Head of caudate nucleus (tissue), 42 donors: ENCODE measurements around the gene MYO7B.

Experiments
- DNase-seq, 42 donors: peaks; one replicate each; pipeline versions ENCODE4 v3.0.0 to v3.0.0-alpha.2; 2020 to 2021; ENCODE audit warnings: mixed read lengths in 7 of 42
- intact Hi-C: fragments of 100-400 bp; cut with DNase I; formaldehyde crosslinking; loops from one replicate; pipeline ENCODE4 v1.15.0; 2022

Gene MYO7B

DNA sequence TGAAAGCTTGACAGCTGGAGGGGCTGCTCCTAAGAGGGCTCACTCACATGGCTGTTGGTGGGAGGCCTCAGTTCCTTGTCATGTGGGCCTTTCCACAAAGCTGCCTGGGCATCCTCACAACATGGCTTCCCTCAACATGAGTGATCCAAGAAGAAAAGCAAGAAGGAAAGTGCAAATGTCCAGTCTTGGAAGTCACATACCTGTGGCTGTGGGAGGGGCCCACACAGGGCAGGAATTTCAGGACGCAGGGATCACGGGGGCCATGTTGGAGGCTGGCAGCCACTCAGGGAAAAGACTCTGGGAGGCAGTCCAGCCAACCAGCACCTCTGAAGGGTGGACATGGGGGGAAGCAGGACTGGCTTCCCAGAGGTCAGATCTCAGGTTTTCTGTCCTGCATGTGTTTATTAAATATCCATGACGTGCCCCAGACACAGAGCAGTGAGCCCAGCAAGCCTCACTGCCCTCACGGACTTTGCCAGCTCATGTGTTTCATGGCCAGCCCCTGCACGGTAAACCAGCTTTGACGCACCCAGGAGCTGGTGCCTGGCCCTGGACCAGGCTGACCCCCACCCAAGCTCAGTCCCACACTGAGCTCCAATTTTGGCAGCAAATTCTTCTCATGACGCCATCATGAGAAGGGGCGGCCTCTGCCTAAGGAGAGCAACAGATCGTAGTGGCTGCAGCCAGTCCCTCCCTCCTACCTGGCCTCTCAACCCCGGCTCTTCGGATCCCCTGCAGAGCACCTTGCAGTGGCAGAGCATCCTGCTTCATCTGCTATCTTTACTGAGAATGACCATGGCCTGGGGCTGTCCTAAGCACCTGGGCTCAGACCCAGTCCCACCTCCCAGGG, 75.8 kb downstream of the MYO7B start:
- DNase-seq = peak in 11 of 42 donors; percentile 1 to 23 (median 5)
- intact Hi-C loops = no loop called here

DNA sequence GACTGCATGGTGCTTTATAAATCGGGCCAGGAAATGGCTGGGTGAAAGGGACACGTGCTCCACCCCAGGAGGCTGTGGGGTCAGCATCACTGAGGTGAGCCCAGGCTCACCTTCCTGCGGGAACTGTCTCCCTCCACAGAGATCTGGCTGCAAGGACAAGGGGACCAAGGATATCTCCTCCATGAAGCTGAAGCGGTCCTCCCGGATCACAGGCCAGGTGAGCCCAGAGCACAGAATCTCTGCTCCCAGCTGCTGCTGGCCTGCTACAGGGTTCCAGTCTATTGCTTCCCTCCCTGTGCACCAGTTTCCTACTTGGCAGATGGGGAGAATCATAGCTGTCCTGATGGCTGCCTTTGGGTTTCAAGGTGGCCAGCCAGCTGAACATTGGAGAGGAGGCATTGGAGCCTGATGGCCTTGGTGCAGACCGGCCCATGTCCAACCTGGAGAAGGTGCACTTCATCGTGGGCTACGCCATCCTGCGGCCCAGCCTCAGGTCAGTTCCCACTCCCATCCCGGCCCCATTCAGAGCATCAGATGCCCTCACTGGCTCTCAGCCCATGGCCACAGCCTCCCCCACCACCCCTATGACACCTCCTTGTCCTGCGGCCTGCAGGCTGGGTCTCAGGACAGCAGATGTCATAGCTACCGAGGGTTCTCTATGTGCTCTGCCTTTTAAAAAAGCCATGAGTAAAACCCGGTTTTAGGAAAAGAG, 76.8 kb downstream of the MYO7B start:
- DNase-seq = peak in 9 of 42 donors; percentile 1 to 32 (median 8)
- intact Hi-C loops = no loop called here

DNA sequence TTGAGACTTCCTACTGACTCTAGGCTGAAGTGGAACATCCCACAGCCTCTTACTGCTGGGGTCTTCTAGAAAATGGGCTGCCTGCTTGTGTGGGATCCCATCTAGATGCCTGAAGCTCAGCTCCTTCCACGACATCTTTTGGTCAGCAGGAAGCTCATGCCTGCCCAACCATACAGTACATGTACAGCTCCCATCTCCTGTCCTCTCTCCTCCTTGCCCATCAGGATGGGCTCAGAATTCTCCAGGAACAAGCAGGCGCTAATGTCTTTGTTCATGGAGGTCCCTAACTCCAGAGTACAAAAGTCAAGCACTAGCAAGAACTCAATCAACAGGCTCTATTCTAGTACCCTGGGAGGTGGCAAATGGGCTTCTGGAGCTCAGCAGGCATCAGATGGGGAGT, 78.8 kb downstream of the MYO7B start:
- intact Hi-C loops = no loop called here
- DNase-seq = no peak

DNA sequence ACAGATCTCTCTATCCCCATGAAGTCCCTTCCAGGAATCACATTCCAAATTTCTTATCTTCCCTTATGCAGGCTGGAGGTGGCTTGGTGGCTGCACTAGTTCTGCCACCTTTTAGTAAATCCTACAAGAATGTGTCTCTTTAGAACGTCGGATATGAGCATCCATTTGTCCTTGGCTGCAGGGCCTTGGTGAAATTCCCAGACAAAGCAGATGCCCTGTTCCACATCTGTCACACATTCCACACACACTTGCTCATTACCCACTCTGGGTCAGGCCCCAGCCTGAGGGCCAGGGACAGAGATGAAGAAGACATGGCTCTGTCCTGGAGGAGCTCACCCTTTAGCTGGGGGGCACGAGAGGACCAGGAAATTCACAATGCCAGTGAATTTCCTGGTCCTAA, 79.2 kb downstream of the MYO7B start:
- intact Hi-C loops = no loop called here
- peak in 3 of 42 donors; percentile 0 to 6 (median 3) for DNase-seq

DNA sequence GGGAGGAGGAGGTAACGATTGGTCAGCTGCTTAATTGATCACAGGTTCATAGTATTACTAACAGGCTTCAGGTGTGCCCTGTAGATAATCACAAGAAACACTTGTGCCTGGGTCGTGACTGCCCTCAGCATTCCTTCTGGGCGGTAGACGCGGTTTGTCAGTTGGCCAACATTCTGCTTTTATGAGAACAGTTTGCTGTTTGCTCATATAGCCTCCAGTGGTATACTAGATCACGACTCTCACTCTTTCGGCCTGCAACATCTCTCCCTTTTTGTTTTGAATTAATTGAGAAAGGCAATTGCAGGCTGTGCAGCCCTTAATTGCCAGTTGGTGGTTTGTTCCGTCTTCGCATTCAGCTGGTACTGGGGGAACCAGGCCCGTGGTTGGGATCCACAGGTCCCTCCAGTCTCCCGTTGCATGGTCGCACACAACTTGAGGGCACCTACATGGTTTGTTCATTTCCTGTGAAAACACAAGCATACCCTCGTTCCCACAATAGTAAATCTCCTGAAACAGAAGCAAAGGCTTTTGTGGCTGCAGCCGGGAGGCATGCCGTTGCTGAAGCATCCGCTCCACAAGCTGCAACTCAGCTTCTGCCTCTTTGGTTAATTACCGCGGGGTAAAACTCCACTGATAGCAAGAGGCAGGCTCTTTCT, 80.2 kb downstream of the MYO7B start:
- intact Hi-C loops = no loop called here
- DNase-seq = peak in 11 of 42 donors; percentile 2 to 24 (median 6)

DNA sequence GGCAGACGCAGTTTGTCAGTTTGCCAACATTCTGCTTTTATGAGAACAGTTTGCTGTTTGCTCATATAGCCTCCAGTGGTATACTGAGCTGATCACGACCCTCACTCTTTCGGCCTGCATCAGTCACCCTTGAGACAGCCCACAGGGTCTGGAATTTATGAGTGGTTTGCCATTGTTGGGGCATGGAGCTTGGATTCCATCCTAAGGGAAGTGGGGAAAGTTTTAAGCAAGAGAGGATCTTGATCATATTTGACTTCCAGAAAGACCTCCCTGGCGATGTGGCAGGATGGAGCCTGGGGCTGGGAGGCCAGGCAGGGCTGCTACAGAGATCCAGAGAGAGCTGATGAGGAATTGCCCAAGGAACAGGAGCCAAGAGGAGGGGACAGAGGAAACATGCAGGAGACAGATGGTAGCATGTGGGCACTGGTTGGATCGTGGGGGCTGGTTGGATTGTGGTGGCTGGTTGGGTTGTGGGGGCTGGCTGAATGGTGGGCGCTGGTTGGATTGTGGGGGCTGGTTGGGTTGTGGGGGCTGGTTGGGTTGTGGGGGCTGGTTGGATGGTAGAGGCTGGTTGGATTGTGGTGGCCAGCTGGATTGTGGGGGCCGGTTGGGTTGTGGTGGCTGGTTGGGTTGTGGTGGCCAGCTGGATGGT, 83.2 kb downstream of the MYO7B start:
- intact Hi-C loops = no loop called here
- DNase-seq = peak in 6 of 42 donors; percentile 0 to 4 (median 2)

DNA sequence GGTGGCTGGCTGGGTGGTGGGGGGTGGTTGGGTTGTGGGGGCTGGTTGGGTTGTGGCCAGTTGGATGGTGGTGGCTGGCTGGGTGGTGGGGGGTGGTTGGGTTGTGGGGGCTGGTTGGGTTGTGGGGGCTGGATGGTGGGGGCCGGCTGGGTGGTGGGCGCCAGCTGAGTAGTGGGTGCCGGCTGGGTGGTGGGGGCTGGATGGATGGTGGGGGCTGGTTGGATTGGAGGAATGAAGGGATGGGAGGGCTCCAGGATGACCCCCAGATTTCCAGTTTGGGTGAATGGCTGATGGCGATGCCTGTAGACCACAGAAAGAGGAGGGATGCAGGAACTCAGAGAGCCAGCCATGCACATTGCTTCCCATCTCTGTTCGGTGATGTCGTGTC, 83.7 kb downstream of the MYO7B start:
- intact Hi-C loops = no loop called here

DNA sequence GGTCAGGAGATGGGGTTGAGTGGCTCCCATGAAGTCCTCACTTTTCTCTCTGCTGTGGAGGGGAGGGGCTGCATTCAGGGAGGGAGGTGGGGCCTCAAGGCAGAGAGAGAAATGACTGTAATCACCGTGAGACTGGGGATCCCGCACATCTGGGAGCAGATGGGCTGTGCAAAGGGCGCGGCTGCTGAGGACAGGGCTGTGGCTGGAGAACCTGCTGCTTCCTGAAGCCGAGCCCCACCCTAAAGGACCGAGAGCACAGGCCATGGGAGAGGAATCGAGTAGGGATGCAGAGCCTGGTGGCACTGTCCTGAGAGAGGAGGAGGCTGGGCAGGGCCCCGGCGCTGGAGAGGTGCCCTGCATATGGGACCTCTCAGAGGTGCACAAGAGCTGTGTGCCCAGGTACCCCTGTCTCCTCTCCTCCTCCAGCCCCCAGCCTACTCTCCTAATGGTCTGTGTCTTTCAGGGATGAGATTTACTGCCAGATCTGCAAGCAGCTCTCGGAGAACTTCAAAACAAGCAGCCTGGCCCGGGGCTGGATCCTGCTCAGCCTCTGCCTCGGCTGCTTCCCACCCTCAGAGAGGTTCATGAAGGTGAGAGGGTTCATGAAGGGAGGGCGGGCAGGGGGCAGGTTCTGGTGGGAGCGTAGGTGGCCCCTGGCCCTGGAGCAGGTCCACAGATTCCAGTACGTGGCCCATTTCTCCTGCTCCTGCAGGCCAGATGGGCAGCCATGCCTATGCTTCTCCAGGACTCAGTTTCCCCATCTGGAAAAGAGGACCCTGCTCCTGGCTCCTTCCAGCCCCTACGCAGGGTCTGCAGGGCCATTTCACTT, 84.6 kb downstream of the MYO7B start:
- DNase-seq = peak in 12 of 42 donors; percentile 1 to 28 (median 8)
- intact Hi-C loops = no loop called here

More for the DNA sequence above, 83.7 kb downstream of the MYO7B start:
- peak in 6 of 42 donors; percentile 2 to 20 (median 4) for DNase-seq

DNA sequence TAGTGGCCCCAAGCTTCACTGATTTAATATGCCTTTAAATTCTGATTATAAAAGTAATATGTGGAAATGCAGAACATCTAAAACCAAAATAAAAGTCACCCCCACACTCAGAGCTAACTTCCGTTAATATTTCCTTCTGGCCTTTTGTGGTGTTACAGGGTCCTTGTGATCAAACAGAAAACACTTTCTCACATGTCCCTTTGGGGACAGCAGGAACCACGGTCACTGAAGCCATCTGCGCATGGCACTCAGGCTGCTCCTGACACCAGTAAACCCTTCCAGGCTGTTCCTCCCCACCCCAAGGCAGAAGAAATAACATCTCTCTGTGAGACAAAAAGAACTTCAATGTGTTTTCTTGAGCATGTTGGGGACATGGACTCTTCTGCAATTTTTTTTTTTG, 85.4 kb downstream of the MYO7B start:
- peak in 2 of 42 donors; percentile 4 for DNase-seq
- intact Hi-C loops = no loop called here

DNA sequence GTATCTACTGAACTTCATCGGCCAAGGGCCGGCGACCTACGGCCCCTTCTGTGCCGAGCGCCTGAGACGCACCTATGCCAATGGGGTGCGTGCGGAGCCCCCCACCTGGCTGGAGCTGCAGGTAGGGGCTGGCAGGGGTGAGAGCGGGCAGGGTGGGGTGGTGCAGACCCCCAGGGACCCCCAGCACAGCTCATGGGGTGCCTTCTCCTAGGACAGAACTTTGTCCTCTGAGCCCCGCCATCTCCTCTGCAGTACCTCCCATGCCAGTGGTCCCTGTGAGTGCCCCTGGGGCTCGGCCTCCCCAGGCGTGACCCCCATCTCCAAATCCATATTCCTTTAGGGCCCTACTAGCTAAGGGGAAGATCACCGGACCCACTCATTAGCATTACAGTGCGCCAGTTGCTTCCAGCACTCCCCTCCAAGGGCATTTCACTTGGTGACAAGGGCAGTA, 86.5 kb downstream of the MYO7B start:
- peak in 5 of 42 donors; percentile 3 to 12 (median 8) for DNase-seq
- intact Hi-C loops = no loop called here

DNA sequence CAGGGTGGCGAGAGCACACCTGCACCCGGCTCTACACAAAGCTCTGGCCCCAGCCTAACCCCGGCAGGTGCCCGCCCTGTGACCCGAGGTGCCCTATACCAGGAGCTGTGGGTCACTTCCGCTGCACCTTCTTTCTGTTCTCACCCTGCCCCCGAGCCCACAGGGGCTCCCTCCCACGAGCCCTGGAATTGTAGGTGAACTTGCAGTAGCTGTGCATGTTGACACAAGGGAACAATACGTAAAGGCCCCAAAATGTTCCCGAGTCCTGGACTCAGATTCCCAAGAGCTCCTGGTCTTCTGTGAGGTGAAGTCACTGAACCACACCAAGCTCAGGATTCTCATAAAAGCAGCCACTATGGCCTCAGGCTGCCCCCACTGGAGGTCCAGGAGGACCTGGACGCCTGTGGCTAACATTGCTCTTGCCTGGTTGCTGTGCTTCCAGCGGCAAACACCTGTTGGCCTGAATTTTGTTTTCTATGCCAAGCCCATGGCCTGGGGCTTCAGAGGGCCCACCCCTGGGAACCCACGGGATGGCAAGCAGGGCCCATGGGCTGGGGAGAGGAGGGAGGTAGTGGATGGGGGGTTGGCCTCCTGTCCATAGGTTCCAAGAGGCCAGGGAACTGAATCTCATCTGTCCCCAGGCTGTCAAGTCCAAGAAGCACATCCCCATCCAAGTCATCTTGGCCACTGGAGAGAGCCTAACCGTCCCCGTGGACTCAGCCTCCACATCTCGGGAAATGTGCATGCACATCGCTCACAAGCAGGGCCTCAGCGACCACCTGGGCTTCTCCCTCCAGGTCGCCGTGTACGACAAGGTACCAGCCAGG, 87.3 kb downstream of the MYO7B start:
- intact Hi-C loops = no loop called here
- DNase-seq = peak in 9 of 42 donors; percentile 3 to 26 (median 8)

DNA sequence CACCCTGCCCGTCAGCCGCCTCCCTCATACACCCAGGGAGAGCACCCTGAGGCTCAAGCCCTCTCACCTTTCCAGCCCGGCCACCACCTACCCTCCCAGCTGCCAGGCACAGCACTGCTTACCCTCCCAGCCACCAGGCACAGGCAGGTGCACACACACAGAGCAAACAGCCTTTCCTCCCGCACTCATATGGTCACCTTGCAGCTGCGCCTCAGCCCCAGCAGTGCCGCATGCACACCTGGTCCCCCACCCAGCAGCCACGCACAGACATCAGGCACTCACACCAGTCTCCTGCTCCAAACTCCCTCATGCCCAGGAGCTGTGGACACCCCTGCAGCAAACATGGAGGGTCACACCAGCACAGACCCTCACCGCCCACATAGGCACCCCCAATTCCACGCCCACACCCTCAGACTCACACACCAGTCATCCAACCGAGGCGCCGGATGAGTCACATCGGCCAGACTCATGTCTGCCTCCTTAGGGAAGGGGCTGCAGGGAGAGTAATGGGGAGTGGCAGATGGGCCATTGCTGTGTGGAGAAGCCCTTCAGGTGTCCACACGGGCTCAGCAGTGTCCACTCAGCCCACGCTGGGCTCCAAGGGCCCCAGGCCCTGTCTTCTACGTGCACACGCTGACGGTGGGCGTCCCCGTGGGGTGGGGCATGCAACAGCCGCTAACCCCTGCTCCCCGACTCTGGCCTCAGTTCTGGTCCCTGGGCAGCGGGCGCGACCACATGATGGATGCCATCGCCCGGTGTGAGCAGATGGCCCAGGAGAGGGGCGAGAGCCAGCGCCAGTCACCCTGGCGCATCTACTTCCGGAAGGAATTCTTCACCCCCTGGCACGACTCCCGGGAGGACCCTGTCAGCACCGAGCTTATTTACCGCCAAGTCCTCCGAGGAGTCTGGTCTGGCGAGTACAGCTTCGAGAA, 88.2 kb downstream of the MYO7B start:
- intact Hi-C loops = no loop called here
- DNase-seq = peak in 10 of 42 donors; percentile 1 to 33 (median 10)

DNA sequence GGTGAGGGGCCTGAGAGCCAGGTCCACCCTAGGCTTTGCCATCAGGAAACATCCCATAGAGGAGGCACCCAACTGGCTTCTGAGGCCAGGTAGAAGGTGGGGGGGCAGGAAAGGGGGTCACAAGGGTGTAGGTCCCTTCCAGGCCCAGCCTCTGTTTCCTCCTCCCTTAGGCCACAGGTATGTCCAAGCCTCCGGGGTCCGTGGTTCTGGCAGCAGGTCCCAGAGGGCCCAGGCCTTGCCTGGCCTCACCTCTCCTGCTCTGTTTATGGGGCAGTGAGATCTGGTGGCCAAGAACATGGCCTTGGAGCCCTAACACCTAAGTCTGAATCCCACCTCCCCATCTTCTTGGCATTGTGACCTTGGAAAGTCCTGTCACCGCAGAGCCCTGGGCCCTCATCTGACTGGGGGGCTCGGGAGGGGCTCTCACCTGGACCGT, 88.9 kb downstream of the MYO7B start:
- intact Hi-C loops = no loop called here
- peak in 3 of 42 donors; percentile 4 to 8 (median 5) for DNase-seq

DNA sequence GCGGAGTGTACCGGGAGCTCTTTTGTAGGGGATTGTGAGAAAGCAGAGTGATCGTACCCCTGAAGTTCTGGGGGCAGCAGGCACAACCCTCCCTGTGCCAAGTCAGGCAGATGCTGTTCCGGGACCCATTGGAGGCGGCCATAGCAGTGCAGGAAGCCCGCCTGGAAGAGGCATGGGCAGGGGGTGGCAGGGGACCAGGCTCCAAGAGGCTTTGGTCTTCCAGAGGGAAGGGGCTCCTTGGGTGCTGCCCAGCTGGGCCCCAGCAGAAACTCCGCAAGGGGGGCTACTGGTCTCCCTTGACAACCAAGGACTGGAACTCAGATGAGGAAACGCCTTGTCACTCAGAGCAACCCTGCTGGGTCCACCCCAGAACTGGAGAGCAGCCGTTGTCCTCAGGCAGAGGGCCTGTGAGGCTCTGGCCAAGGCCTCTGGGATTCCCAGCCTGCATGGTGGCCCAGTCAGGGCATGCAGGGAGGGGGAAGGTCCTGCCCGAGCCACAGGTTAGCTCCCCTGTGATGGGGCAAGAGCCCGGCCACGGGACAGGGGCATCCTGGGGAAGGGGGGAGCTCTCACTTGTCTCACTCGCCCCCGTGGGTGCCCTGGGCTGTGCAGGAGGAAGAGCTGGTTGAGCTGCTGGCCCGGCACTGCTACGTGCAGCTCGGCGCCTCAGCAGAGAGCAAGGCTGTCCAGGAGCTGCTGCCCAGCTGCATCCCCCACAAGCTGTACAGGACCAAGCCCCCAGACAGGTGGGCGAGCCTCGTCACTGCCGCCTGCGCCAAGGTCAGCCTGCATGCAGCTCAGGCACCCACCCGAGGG, 89.5 kb downstream of the MYO7B start:
- peak in 3 of 42 donors; percentile 4 to 11 (median 6) for DNase-seq

DNA sequence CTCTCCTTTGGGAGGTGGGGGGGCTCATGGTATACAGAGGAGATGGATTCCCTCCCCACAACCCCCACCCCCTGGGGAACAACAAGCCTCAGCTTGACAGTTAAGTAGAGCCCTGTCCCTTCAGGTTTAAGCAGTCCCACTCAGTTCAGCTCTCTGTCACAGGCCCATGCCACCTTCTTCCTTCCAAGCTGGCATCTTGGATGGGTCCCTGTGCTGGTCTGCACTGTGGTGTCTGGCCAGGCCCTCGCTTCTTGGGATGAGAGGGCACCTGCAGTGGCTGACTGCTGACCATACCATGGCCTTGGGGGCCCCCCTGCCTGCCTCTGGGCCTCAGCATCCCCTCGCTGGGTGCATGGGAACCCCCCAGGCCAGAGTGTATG, 90.1 kb downstream of the MYO7B start:
- peak in 2 of 42 donors; percentile 2 to 10 for DNase-seq
- intact Hi-C loops = no loop called here

More for the DNA sequence above, 89.5 kb downstream of the MYO7B start:
- intact Hi-C loops = no loop called here
